Liver (tissue), 9 donors: ENCODE measurements around the gene RPUSD1. TPM values are rescaled to one million over a fixed set of nuclear protein-coding genes. Genes with fewer than 3 reads are reported as not detected.

ENCODE experiments used
- DNase-seq: peaks from one replicate; pipeline ENCODE4 v3.0.0-alpha.2; 2017; ENCODE audit warnings: low spot score
- H3K27ac ChIP-seq, 2 donors: one replicate each; pipeline ENCODE4 v1.7.0; 2013; ENCODE audit warnings: inconsistent platforms in 2 of 2, low read length in 2 of 2, control low read depth in 1 of 2, low read depth in 1 of 2, mild to moderate bottlenecking in 1 of 2
- H3K27me3 ChIP-seq, 4 donors: one replicate each; pipeline versions ENCODE4 v1.6.1 to v1.7.0; 2013; ENCODE audit warnings: low read length in 3 of 4, inconsistent platforms in 1 of 4, mild to moderate bottlenecking in 1 of 4, moderate library complexity in 1 of 4; ENCODE audit not compliant: control insufficient read depth in 4 of 4, insufficient read depth in 4 of 4
- H3K36me3 ChIP-seq, 4 donors: one replicate each; pipeline versions ENCODE4 v1.6.1 to v1.7.0; 2013; ENCODE audit warnings: low read length in 3 of 4, mild to moderate bottlenecking in 3 of 4, low read depth in 1 of 4, moderate library complexity in 1 of 4; ENCODE audit not compliant: control insufficient read depth in 4 of 4, insufficient read depth in 3 of 4
- H3K4me1 ChIP-seq, 4 donors: one replicate each; pipeline versions ENCODE4 v1.6.1 to v1.7.0; 2013; ENCODE audit warnings: low read length in 3 of 4, mild to moderate bottlenecking in 3 of 4, moderate library complexity in 1 of 4; ENCODE audit not compliant: control insufficient read depth in 4 of 4, insufficient read depth in 4 of 4
- H3K4me3 ChIP-seq, 3 donors: one replicate each; pipeline versions ENCODE4 v1.6.1 to v1.7.0; 2013; ENCODE audit warnings: low read length in 3 of 3, control low read depth in 1 of 3, low read depth in 1 of 3, mild to moderate bottlenecking in 1 of 3
- H3K9ac ChIP-seq, 2 donors: one replicate each; pipeline ENCODE4 v1.7.0; 2013; ENCODE audit warnings: low read length in 2 of 2, mild to moderate bottlenecking in 2 of 2, moderate library complexity in 2 of 2, control low read depth in 1 of 2, low read depth in 1 of 2
- H3K9me3 ChIP-seq, 4 donors: one replicate each; pipeline versions ENCODE4 v1.6.1 to v1.7.0; 2013; ENCODE audit warnings: low read length in 3 of 4; ENCODE audit not compliant: control insufficient read depth in 4 of 4
- EGR1 ChIP-seq, 2 donors: IDR thresholded peaks; 2 replicates each; pipeline ENCODE4 v1.6.1; 2016 to 2018; ENCODE audit warnings: antibody characterized with exemption in 2 of 2, low read depth in 2 of 2
- FOXA1 ChIP-seq: IDR thresholded peaks from 2 replicates; pipeline ENCODE4 v1.6.1; 2016; ENCODE audit warnings: antibody characterized with exemption
- FOXA2 ChIP-seq: IDR thresholded peaks from 2 replicates; pipeline ENCODE4 v1.6.1; 2016; ENCODE audit warnings: antibody characterized with exemption
- GABPA ChIP-seq, 2 donors: IDR thresholded peaks in 1 of 2; conservative IDR thresholded peaks in 1 of 2; 2 replicates each; pipeline ENCODE4 v1.6.1; 2016; ENCODE audit warnings: antibody characterized with exemption in 2 of 2, mild to moderate bottlenecking in 1 of 2, moderate library complexity in 1 of 2
- HNF4A ChIP-seq, 2 donors: conservative IDR thresholded peaks; 2 replicates each; pipeline ENCODE4 v1.6.1; 2016; ENCODE audit warnings: antibody characterized with exemption in 2 of 2, mild to moderate bottlenecking in 2 of 2
- HNF4G ChIP-seq: IDR thresholded peaks from 2 replicates; pipeline ENCODE4 v1.6.1; 2016; ENCODE audit warnings: antibody characterized with exemption
- JUND ChIP-seq, 2 donors: IDR thresholded peaks; 2 replicates each; pipeline ENCODE4 v1.6.1; 2016; ENCODE audit warnings: antibody characterized with exemption in 2 of 2
- NR2F2 ChIP-seq: IDR thresholded peaks from 2 replicates; pipeline ENCODE4 v1.6.1; 2016; ENCODE audit warnings: antibody characterized with exemption
- RAD21 ChIP-seq, 2 donors: IDR thresholded peaks; 2 replicates each; pipeline ENCODE4 v1.6.1; 2016; ENCODE audit warnings: antibody characterized with exemption in 2 of 2, mild to moderate bottlenecking in 2 of 2
- RXRA ChIP-seq, 2 donors: IDR thresholded peaks; 2 replicates each; pipeline ENCODE4 v1.6.1; 2017 to 2018; ENCODE audit warnings: antibody characterized with exemption in 2 of 2, mild to moderate bottlenecking in 1 of 2
- SP1 ChIP-seq: IDR thresholded peaks from 2 replicates; pipeline ENCODE4 v1.6.1; 2018; ENCODE audit warnings: antibody characterized with exemption, mild to moderate bottlenecking
- TAF1 ChIP-seq: conservative IDR thresholded peaks from 2 replicates; pipeline ENCODE4 v1.6.1; 2016; ENCODE audit warnings: antibody characterized with exemption, mild to moderate bottlenecking
- YY1 ChIP-seq: IDR thresholded peaks from 2 replicates; pipeline ENCODE4 v1.6.1; 2016; ENCODE audit warnings: antibody characterized with exemption, mild to moderate bottlenecking
- WGBS: extraction: QIAGEN DNeasy Blood & Tissue Kit; methylation state at CpG from one replicate; pipeline ENCODE4 v1.1.7; 2013; 5-methylcytosine and 5-hydroxymethylcytosine counted together
- polyA plus RNA-seq, 2 donors: library from polyadenylated mRNA; stranded (reverse) in 1 of 2; unstranded in 1 of 2; fragments of 200-250 nt in 1 of 2; fragments of >200 nt in 1 of 2; fragmentation: Nextera tagmentation in 1 of 2; extraction: Ambion mirVana in 1 of 2; gene quantifications; one replicate each; pipeline versions ENCODE4 v1.2.1 to v1.2.3, GENCODE V29; 2013 to 2015
- total RNA-seq, 2 donors: library from RNA; depleted of rRNA; stranded (reverse); fragments of >200 nt; gene quantifications; one replicate each; pipeline ENCODE4 v1.2.3, GENCODE V29; 2014
- TF ChIP-seq, protein P1 (sequence below): IDR thresholded peaks from 2 replicates; pipeline ENCODE4 v1.6.1; 2016; ENCODE audit warnings: antibody characterized with exemption
- TF ChIP-seq, protein P2 (sequence below): IDR thresholded peaks from 2 replicates; pipeline ENCODE4 v1.6.1; 2016; ENCODE audit warnings: antibody characterized with exemption
- TF ChIP-seq, protein P3 (sequence below): fragments of 150-350 bp; IDR thresholded peaks from 2 replicates; pipeline ENCODE4 v1.5.1; 2017; ENCODE audit warnings: improper control_type of control experiment, low read depth, low read length; ENCODE audit not compliant: missing input control
- TF ChIP-seq, protein P4 (sequence below): IDR thresholded peaks from 2 replicates; pipeline ENCODE4 v1.6.1; 2016; ENCODE audit warnings: antibody characterized with exemption, mild to moderate bottlenecking
- TF ChIP-seq, protein P5 (sequence below): IDR thresholded peaks from 2 replicates; pipeline ENCODE4 v1.6.1; 2016; ENCODE audit warnings: antibody characterized with exemption
- donor health status: healthy.
- donor health status: healthy.
- donor health status: healthy.
- donor health status: healthy.
- donor health status: healthy.

Gene RPUSD1
- total and polyA plus RNA-seq, 4 donors: 4.5 to 10.7 (median 8.9) TPM

DNA sequence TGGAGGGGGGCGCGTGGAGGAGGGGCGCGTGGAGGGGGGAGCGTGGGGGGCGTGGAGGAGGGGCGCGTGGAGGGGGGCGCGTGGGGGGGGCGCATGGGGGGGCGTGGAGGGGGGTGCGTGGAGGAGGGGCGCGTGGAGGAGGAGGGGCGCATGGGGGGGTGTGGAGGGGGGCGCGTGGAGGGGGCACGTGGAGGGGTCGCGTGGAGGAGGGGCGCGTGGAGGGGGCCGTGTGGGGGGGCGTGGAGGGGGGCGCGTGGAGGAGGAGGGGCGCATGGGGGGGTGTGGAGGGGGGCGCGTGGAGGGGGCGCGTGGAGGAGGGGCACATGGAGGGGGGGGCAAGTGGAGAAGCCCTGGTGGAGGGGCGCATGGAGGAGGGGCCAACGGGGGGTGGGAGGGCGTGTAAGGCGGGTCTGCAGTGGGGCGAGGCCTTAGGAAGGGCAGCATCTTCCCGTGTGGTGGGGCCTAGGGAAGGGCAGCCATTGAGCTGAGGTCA lies 20.4 kb downstream of the RPUSD1 start:
- DNase-seq: no peak
- no peaks in the 10 kb centered on the region for H3K36me3 ChIP-seq
- no peaks in the 10 kb centered on the region for H3K4me1 ChIP-seq
- WGBS: 78% methylated on average over 37 of the region's 38 CpGs
- no peak overlapping the region for H3K27ac ChIP-seq
- no peak overlapping the region for H3K4me3 ChIP-seq
- peaks cover 0 to 3% (median 0%) of the 10 kb centered on the region in 4 donors for H3K27me3 ChIP-seq
- H3K9ac ChIP-seq: no peak overlapping the region
- no peaks in the 10 kb centered on the region for H3K9me3 ChIP-seq
- no peak for TF ChIP-seq HNF4A (conservative IDR thresholded peaks at IDR 0.05)
- TF ChIP-seq, protein P1, sequence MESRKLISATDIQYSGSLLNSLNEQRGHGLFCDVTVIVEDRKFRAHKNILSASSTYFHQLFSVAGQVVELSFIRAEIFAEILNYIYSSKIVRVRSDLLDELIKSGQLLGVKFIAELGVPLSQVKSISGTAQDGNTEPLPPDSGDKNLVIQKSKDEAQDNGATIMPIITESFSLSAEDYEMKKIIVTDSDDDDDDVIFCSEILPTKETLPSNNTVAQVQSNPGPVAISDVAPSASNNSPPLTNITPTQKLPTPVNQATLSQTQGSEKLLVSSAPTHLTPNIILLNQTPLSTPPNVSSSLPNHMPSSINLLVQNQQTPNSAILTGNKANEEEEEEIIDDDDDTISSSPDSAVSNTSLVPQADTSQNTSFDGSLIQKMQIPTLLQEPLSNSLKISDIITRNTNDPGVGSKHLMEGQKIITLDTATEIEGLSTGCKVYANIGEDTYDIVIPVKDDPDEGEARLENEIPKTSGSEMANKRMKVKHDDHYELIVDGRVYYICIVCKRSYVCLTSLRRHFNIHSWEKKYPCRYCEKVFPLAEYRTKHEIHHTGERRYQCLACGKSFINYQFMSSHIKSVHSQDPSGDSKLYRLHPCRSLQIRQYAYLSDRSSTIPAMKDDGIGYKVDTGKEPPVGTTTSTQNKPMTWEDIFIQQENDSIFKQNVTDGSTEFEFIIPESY: no peak
- TF ChIP-seq EGR1 (IDR thresholded peaks at IDR 0.05; ENCODE audit: low read depth in 2 of 2): no peak
- TF ChIP-seq YY1: no peak
- TF ChIP-seq, protein P2, sequence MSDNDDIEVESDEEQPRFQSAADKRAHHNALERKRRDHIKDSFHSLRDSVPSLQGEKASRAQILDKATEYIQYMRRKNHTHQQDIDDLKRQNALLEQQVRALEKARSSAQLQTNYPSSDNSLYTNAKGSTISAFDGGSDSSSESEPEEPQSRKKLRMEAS: no peak
- TF ChIP-seq NR2F2: no peak
- TF ChIP-seq FOXA1: no peak
- TF ChIP-seq GABPA (IDR thresholded peaks at IDR 0.05 in 1 of 2, conservative IDR thresholded peaks at IDR 0.05 in 1 of 2): no peak
- TF ChIP-seq, protein P3, sequence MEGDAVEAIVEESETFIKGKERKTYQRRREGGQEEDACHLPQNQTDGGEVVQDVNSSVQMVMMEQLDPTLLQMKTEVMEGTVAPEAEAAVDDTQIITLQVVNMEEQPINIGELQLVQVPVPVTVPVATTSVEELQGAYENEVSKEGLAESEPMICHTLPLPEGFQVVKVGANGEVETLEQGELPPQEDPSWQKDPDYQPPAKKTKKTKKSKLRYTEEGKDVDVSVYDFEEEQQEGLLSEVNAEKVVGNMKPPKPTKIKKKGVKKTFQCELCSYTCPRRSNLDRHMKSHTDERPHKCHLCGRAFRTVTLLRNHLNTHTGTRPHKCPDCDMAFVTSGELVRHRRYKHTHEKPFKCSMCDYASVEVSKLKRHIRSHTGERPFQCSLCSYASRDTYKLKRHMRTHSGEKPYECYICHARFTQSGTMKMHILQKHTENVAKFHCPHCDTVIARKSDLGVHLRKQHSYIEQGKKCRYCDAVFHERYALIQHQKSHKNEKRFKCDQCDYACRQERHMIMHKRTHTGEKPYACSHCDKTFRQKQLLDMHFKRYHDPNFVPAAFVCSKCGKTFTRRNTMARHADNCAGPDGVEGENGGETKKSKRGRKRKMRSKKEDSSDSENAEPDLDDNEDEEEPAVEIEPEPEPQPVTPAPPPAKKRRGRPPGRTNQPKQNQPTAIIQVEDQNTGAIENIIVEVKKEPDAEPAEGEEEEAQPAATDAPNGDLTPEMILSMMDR: no peak
- no peak for TF ChIP-seq FOXA2
- no peak for TF ChIP-seq JUND (IDR thresholded peaks at IDR 0.05)
- TF ChIP-seq RXRA (IDR thresholded peaks at IDR 0.05): no peak
- TF ChIP-seq RAD21 (IDR thresholded peaks at IDR 0.05): no peak
- no peak for TF ChIP-seq TAF1
- no peak for TF ChIP-seq SP1
- TF ChIP-seq, protein P4, sequence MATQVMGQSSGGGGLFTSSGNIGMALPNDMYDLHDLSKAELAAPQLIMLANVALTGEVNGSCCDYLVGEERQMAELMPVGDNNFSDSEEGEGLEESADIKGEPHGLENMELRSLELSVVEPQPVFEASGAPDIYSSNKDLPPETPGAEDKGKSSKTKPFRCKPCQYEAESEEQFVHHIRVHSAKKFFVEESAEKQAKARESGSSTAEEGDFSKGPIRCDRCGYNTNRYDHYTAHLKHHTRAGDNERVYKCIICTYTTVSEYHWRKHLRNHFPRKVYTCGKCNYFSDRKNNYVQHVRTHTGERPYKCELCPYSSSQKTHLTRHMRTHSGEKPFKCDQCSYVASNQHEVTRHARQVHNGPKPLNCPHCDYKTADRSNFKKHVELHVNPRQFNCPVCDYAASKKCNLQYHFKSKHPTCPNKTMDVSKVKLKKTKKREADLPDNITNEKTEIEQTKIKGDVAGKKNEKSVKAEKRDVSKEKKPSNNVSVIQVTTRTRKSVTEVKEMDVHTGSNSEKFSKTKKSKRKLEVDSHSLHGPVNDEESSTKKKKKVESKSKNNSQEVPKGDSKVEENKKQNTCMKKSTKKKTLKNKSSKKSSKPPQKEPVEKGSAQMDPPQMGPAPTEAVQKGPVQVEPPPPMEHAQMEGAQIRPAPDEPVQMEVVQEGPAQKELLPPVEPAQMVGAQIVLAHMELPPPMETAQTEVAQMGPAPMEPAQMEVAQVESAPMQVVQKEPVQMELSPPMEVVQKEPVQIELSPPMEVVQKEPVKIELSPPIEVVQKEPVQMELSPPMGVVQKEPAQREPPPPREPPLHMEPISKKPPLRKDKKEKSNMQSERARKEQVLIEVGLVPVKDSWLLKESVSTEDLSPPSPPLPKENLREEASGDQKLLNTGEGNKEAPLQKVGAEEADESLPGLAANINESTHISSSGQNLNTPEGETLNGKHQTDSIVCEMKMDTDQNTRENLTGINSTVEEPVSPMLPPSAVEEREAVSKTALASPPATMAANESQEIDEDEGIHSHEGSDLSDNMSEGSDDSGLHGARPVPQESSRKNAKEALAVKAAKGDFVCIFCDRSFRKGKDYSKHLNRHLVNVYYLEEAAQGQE: no peak
- TF ChIP-seq, protein P5, sequence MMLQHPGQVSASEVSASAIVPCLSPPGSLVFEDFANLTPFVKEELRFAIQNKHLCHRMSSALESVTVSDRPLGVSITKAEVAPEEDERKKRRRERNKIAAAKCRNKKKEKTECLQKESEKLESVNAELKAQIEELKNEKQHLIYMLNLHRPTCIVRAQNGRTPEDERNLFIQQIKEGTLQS: no peak
- TF ChIP-seq HNF4G: no peak
